Ovary (tissue), 9 donors: Measurements from ENCODE around the gene SUSD2. TPM values are rescaled to one million over a fixed set of nuclear protein-coding genes. Genes with fewer than 3 reads are reported as not detected.

ENCODE experiments used
- DNase-seq, 5 donors: peaks; one replicate each; pipeline ENCODE4 v3.0.0-alpha.2; 2019 to 2020
- H3K27ac ChIP-seq, 2 donors: fragments of 200-600 bp; one replicate each; pipeline versions ENCODE4 v1.5.1 to v1.8.0; 2019 to 2022
- H3K27me3 ChIP-seq: fragments of 200-600 bp; one replicate; pipeline ENCODE4 v1.8.0; 2022
- H3K36me3 ChIP-seq: fragments of 200-600 bp; sonication (generic); one replicate; pipeline ENCODE4 v1.5.1; 2019
- H3K4me1 ChIP-seq: one replicate; pipeline ENCODE4 v1.8.1; 2013; ENCODE audit warnings: mild to moderate bottlenecking, moderate library complexity; ENCODE audit not compliant: insufficient read depth
- H3K4me3 ChIP-seq: fragments of 200-600 bp; sonication (generic); one replicate; pipeline ENCODE4 v1.5.1; 2017
- H3K9me3 ChIP-seq, 2 donors: fragments of 200-600 bp in 1 of 2; sonication (generic) in 1 of 2; one replicate each; pipeline versions ENCODE4 v1.5.1 to v1.8.1; 2013 to 2019; ENCODE audit warnings: mild to moderate bottlenecking in 1 of 2, moderate library complexity in 1 of 2
- EP300 ChIP-seq: sonication (generic); formaldehyde crosslinking; IDR thresholded peaks from one replicate; pipeline ENCODE4 v1.6.1; 2017; ENCODE audit warnings: antibody characterized with exemption
- POLR2A ChIP-seq: fragments of 450-650 bp; IDR thresholded peaks from one replicate; pipeline ENCODE4 v1.6.1; 2017; ENCODE audit warnings: antibody characterized with exemption, mild to moderate bottlenecking, moderate library complexity
- WGBS, 3 donors: extraction: QIAGEN DNeasy Blood & Tissue Kit in 1 of 3; methylation state at CpG; one replicate each; pipeline versions ENCODE4 v1.1.5 to v1.1.7; 2013 to 2017; 5-methylcytosine and 5-hydroxymethylcytosine counted together
- intact Hi-C, 4 donors: fragments of 100-400 bp; cut with DNase I; formaldehyde crosslinking; loops; one replicate each; pipeline versions ENCODE4 v1.11.0 to v1.15.1; 2022 to 2023
- polyA plus RNA-seq, 2 donors: library from polyadenylated mRNA; stranded (reverse); fragments of 200-250 nt in 1 of 2; fragments of 350-450 nt in 1 of 2; fragmentation: Illumina TruSeq in 1 of 2; extraction: RNeasy Lipid Tissue Mini Kit (QIAGEN cat#74804) in 1 of 2; gene quantifications; one replicate each; pipeline ENCODE4 v1.2.3, GENCODE V29; 2013 to 2014
- total RNA-seq, 7 donors: library from RNA; depleted of rRNA in 2 of 7; stranded (reverse); fragments of >200 nt in 2 of 7; fragmentation: NEBNext Ultra II Directional in 3 of 7; extraction: Animal tissue kit (Norgen Biotek cat#: 25700) in 3 of 7; gene quantifications; one replicate each; pipeline versions ENCODE4 v1.1.0 to v1.2.4, GENCODE V29; 2016 to 2023
- TF ChIP-seq, protein P1 (sequence below), 3 donors: fragments of 450-650 bp in 2 of 3; fragments of 200-600 bp in 1 of 3; IDR thresholded peaks; one replicate each; pipeline versions ENCODE4 v1.5.1 to v1.8.0; 2016 to 2022; ENCODE audit warnings: antibody characterized with exemption in 3 of 3, mild to moderate bottlenecking in 1 of 3
- donor health status: DM: no; HTN: no; CAD: no; lungs with moderate emphysema.
- donor health status: DM: no; HTN: no; CAD: no.
- donor health status: Bipolar disorder and iron deficiency.
- donor health status: DM: yes; HTN: yes; CAD: no.
- donor health status: DM: no; HTN: no; CAD: no.
- donor health status: DM: yes; HTN: yes; CAD: no.

SUSD2 gene
- total and polyA plus RNA-seq, 9 donors = 0.45 to 4.1 (median 2.6) TPM

DNA sequence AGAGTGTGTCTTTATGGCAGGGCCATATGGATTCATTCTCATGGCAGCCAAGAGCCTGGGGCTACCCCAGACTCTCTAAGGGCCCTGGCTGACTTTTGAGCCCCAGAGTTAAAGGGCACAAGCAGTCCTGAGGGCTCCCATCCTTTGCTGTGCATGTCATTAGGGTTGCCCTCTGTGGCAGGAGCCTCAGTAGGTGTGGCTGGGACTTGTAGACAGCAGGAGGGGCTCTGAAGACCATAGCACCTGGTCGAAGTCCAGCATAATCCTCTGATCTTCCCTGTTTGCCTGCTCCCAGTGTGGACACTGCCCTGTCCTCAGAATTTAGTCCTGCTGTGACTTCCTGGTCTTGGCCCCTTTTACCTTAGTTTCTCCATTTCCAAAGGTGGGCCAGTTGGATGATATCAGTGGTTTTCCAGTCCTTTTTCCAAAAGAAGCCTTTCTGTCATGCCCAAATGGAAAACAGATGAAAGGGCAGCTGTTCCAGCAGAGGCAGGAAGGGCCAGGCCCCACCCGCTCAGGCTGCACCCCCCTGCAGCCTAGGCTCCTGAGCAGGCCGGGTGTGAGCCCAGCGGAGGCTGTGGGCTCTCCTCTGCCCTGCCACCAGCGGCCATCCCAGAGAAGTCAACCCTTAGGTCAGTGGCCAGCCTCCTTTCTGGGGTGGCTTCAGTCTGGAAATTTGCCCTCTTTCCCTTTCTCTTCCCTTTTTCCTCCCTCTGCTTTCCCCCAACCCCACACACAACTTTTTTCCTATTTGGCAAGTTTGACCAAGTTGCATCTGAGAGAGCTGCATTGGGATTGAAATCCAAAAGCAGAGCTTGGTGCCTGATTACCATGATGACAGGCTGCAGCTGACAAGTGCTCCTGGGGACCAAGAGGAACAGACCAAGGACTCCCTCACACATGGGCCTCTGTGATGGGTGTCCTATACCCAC is 32.8 kb upstream of the SUSD2 start:
- Histone ChIP-seq H3K27me3 (no peaks in the 10 kb centered on the region), H3K4me1 (peaks cover 31% of the 10 kb centered on the region), H3K27ac (peak overlapping the region; percentile 26 to 82), H3K4me3 (no peak overlapping the region), H3K36me3 (no peaks in the 10 kb centered on the region), H3K9me3 (no peaks in the 10 kb centered on the region)
- TF ChIP-seq POLR2A (no peak), EP300 (no peak)
- TF ChIP-seq, protein P1, sequence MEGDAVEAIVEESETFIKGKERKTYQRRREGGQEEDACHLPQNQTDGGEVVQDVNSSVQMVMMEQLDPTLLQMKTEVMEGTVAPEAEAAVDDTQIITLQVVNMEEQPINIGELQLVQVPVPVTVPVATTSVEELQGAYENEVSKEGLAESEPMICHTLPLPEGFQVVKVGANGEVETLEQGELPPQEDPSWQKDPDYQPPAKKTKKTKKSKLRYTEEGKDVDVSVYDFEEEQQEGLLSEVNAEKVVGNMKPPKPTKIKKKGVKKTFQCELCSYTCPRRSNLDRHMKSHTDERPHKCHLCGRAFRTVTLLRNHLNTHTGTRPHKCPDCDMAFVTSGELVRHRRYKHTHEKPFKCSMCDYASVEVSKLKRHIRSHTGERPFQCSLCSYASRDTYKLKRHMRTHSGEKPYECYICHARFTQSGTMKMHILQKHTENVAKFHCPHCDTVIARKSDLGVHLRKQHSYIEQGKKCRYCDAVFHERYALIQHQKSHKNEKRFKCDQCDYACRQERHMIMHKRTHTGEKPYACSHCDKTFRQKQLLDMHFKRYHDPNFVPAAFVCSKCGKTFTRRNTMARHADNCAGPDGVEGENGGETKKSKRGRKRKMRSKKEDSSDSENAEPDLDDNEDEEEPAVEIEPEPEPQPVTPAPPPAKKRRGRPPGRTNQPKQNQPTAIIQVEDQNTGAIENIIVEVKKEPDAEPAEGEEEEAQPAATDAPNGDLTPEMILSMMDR (IDR thresholded peaks at IDR 0.05) = no peak
- 72 to 95% (median 77%) methylated on average over 4 to 5 of the region's 5 CpGs for WGBS, 3 donors
- no peak for DNase-seq
- intact Hi-C loops = no loop called here

DNA sequence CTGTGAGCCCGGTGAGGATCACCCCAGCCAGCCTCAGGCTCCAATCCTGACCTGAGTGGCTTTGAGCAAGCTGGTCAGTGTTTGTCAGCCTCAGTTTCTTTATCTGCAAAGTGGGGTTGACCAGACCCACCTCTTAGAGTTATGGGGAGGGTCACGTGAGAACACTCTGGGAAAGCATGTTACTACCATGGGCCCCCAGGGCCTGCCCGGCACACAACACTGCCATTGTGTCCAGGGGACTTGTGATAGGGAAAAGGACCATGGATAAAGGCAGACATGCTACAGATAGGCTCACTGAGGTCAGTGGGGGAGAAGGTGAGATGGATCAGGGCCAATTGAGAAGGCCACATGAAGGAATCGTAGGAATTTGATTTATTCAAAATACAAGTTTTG is 32.1 kb upstream of the SUSD2 start:
- peaks cover 29% of the 10 kb centered on the region for H3K4me1 ChIP-seq
- no peaks in the 10 kb centered on the region for H3K27me3 ChIP-seq
- H3K9me3 ChIP-seq = no peaks in the 10 kb centered on the region
- H3K4me3 ChIP-seq = no peak overlapping the region
- intact Hi-C loops = no loop called here
- 90 to 96% (median 94%) methylated on average over 4 of the region's 4 CpGs for WGBS, 3 donors
- H3K36me3 ChIP-seq = no peaks in the 10 kb centered on the region
- DNase-seq = no peak
- peak overlapping the region in 1 of 2 donors; percentile 82 for H3K27ac ChIP-seq
- no peak for TF ChIP-seq EP300
- no peak for TF ChIP-seq POLR2A
- TF ChIP-seq, protein P1 (IDR thresholded peaks at IDR 0.05) = no peak

DNA sequence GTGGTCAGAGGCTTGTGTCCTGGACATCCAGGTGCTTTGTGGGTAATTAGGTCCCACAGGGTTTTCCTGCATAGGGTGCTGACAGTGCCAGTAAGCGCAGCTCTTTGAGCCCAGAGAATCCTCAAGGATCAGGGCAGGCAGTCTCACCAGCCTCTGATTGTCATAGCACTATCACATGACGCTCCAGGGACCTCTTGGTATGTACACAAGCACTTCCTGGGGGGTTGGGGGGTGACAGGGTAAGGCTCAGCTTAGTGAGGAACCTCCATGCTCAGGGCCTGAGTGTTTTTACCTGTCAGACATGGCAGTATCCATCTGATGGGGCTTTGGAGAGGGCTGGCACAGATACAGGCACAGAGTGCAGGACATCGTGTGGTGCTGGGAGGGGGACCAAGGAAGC is 27.9 kb upstream of the SUSD2 start:
- DNase-seq = no peak
- no peaks in the 10 kb centered on the region for H3K36me3 ChIP-seq
- no peak overlapping the region for H3K4me3 ChIP-seq
- H3K9me3 ChIP-seq = no peaks in the 10 kb centered on the region
- H3K27ac ChIP-seq = no peak overlapping the region
- TF ChIP-seq EP300 (no peak), POLR2A (no peak)
- TF ChIP-seq, protein P1 (IDR thresholded peaks at IDR 0.05) = no peak
- intact Hi-C loops = loop anchor here in 1 of 4 donors (10.0 kb wide), 1 partner anchor 49 kb away; no protein-coding TSS in a partner anchor
- no peaks in the 10 kb centered on the region for H3K27me3 ChIP-seq
- H3K4me1 ChIP-seq = peaks cover 13% of the 10 kb centered on the region
- WGBS, 3 donors = 67 to 82% (median 73%) methylated on average over 3 of the region's 3 CpGs

DNA sequence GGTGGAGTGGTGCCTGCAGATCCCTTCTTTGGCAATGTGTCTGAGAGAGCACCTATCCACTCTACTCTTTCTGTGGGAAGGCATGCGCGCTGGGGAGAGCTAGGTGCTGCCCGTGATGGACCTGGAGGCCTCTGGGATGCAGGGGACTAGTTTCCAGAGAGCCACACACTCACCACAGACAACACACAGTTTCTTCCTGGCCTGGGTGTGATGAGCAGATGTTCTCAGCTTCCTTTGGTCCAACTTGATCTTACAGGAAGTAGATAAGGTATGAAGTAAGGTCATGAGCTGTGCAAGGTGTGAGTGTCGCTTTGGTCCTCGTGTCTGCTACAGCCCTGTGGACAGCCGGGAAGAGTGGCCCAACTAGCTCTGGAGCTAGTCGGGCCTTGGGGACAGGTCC is 27.3 kb upstream of the SUSD2 start:
- TF ChIP-seq EP300 (no peak), POLR2A (no peak)
- TF ChIP-seq, protein P1 (IDR thresholded peaks at IDR 0.05) = no peak
- Histone ChIP-seq H3K4me1 (peaks cover 13% of the 10 kb centered on the region), H3K4me3 (no peak overlapping the region), H3K27me3 (no peaks in the 10 kb centered on the region), H3K36me3 (no peaks in the 10 kb centered on the region), H3K27ac (no peak overlapping the region), H3K9me3 (no peaks in the 10 kb centered on the region)
- intact Hi-C loops = loop anchor here in 1 of 4 donors (10.0 kb wide), 1 partner anchor 49 kb away; no protein-coding TSS in a partner anchor
- 88 to 92% (median 89%) methylated on average over 7 of the region's 7 CpGs for WGBS, 3 donors
- DNase-seq = no peak
